Measurements from ENCODE around the gene PRDM16.
"Not testable (repeated sequence)": the region's sequence is repeated elsewhere in the genome, so short reads cannot be mapped to it uniquely, and the experiment has no call there.

Gene PRDM16

GRCh38 chr1:3283849-3284248 lies 214.8 kb downstream of the PRDM16 start:
- DNase-seq (no peak), ATAC-seq (replicated peaks) (no peak)
- peaks cover 13 to 34% of the 10 kb centered on the region in 2 donors for H3K27me3 Mint-ChIP-seq
- H3K27ac Mint-ChIP-seq: no peak overlapping the region
- no peaks in the 10 kb centered on the region for H3K36me3 Mint-ChIP-seq (ENCODE audit: insufficient read depth)
- no peaks in the 10 kb centered on the region for H3K9me3 Mint-ChIP-seq
- no peaks in the 10 kb centered on the region for H3K4me1 Mint-ChIP-seq (ENCODE audit: low read depth in 2 of 2)
- H3K4me3 Mint-ChIP-seq: no peak overlapping the region

- H3K27me3 Mint-ChIP-seq: peaks cover 13 to 34% of the 10 kb centered on the region in 2 donors
- no peak overlapping the region for H3K27ac Mint-ChIP-seq
- DNase-seq (no peak), ATAC-seq (replicated peaks) (no peak)
- no peak overlapping the region for H3K4me3 Mint-ChIP-seq
- no peaks in the 10 kb centered on the region for H3K4me1 Mint-ChIP-seq (ENCODE audit: low read depth in 2 of 2)
- no peaks in the 10 kb centered on the region for H3K36me3 Mint-ChIP-seq (ENCODE audit: insufficient read depth)
- no peaks in the 10 kb centered on the region for H3K9me3 Mint-ChIP-seq
Measured at GRCh38 chr1:3284691-3285090, 215.7 kb downstream of the PRDM16 start.

- Mint-ChIP-seq H3K4me1 (ENCODE audit: low read depth in 2 of 2) (no peaks in the 10 kb centered on the region), H3K36me3 (ENCODE audit: insufficient read depth) (no peaks in the 10 kb centered on the region), H3K4me3 (no peak overlapping the region), H3K9me3 (no peaks in the 10 kb centered on the region), H3K27me3 (peaks cover 13 to 34% of the 10 kb centered on the region in 2 donors), H3K27ac (no peak overlapping the region)
- ATAC-seq (replicated peaks): no peak
- DNase-seq: no peak
Measured at GRCh38 chr1:3285106-3285740, 216.2 kb downstream of the PRDM16 start.

GRCh38 chr1:3287095-3287494 lies 218.1 kb downstream of the PRDM16 start:
- H3K27ac Mint-ChIP-seq; H3K9me3 Mint-ChIP-seq; H3K4me1 Mint-ChIP-seq (ENCODE audit: low read depth in 2 of 2); H3K4me3 Mint-ChIP-seq; H3K36me3 Mint-ChIP-seq (ENCODE audit: insufficient read depth); ATAC-seq (replicated peaks); DNase-seq: not testable (repeated sequence)
- peaks cover 5 to 24% of the 10 kb centered on the region in 2 donors for H3K27me3 Mint-ChIP-seq

- ATAC-seq (replicated peaks): no peak
- Mint-ChIP-seq H3K27ac (no peak overlapping the region), H3K4me3 (no peak overlapping the region)
Measured at GRCh38 chr1:3287656-3288160, 218.7 kb downstream of the PRDM16 start.

GRCh38 chr1:3289502-3289901 lies 220.5 kb downstream of the PRDM16 start:
- H3K27me3 Mint-ChIP-seq: peaks cover 4 to 31% of the 10 kb centered on the region in 2 donors
- no peak overlapping the region for H3K4me3 Mint-ChIP-seq
- no peaks in the 10 kb centered on the region for H3K4me1 Mint-ChIP-seq (ENCODE audit: low read depth in 2 of 2)
- no peaks in the 10 kb centered on the region for H3K36me3 Mint-ChIP-seq (ENCODE audit: insufficient read depth)
- no peaks in the 10 kb centered on the region for H3K9me3 Mint-ChIP-seq
- ATAC-seq (replicated peaks): no peak
- no peak overlapping the region for H3K27ac Mint-ChIP-seq
- no peak for DNase-seq

More at GRCh38 chr1:3287656-3288160, 218.7 kb downstream of the PRDM16 start:
- no peaks in the 10 kb centered on the region for H3K4me1 Mint-ChIP-seq (ENCODE audit: low read depth in 2 of 2)
- H3K36me3 Mint-ChIP-seq (ENCODE audit: insufficient read depth): no peaks in the 10 kb centered on the region
- H3K27me3 Mint-ChIP-seq: peaks cover 5 to 24% of the 10 kb centered on the region in 2 donors
- H3K9me3 Mint-ChIP-seq: no peaks in the 10 kb centered on the region
- DNase-seq: no peak

- no peak overlapping the region for H3K4me3 Mint-ChIP-seq
- H3K4me1 Mint-ChIP-seq (ENCODE audit: low read depth in 2 of 2): no peaks in the 10 kb centered on the region
- DNase-seq (no peak), ATAC-seq (replicated peaks) (no peak)
- no peaks in the 10 kb centered on the region for H3K9me3 Mint-ChIP-seq
- H3K27me3 Mint-ChIP-seq: peaks cover 6 to 33% of the 10 kb centered on the region in 2 donors
- no peak overlapping the region for H3K27ac Mint-ChIP-seq
- no peaks in the 10 kb centered on the region for H3K36me3 Mint-ChIP-seq (ENCODE audit: insufficient read depth)
Measured at GRCh38 chr1:3290438-3290837, 221.4 kb downstream of the PRDM16 start.

GRCh38 chr1:3290915-3291314 lies 221.9 kb downstream of the PRDM16 start:
- DNase-seq (no peak), ATAC-seq (replicated peaks) (no peak)
- Mint-ChIP-seq H3K27ac (no peak overlapping the region), H3K4me1 (ENCODE audit: low read depth in 2 of 2) (no peaks in the 10 kb centered on the region), H3K36me3 (ENCODE audit: insufficient read depth) (no peaks in the 10 kb centered on the region), H3K4me3 (no peak overlapping the region), H3K9me3 (no peaks in the 10 kb centered on the region), H3K27me3 (peaks cover 6 to 33% of the 10 kb centered on the region in 2 donors)

GRCh38 chr1:3292051-3292722 lies 223.2 kb downstream of the PRDM16 start:
- H3K9me3 Mint-ChIP-seq: no peaks in the 10 kb centered on the region
- H3K27me3 Mint-ChIP-seq: peaks cover 6 to 30% of the 10 kb centered on the region in 2 donors
- no peak overlapping the region for H3K27ac Mint-ChIP-seq
- no peak for ATAC-seq (replicated peaks)
- H3K4me1 Mint-ChIP-seq (ENCODE audit: low read depth in 2 of 2): no peaks in the 10 kb centered on the region
- no peaks in the 10 kb centered on the region for H3K36me3 Mint-ChIP-seq (ENCODE audit: insufficient read depth)
- H3K4me3 Mint-ChIP-seq: no peak overlapping the region
- no peak for DNase-seq

- ATAC-seq (replicated peaks) (no peak), DNase-seq (no peak)
- Mint-ChIP-seq H3K4me3 (no peak overlapping the region), H3K36me3 (ENCODE audit: insufficient read depth) (no peaks in the 10 kb centered on the region), H3K4me1 (ENCODE audit: low read depth in 2 of 2) (no peaks in the 10 kb centered on the region), H3K27ac (no peak overlapping the region), H3K9me3 (no peaks in the 10 kb centered on the region), H3K27me3 (peaks cover 6 to 30% of the 10 kb centered on the region in 2 donors)
Measured at GRCh38 chr1:3292868-3293562, 224.0 kb downstream of the PRDM16 start.

GRCh38 chr1:3293563-3294080 lies 224.6 kb downstream of the PRDM16 start:
- no peak overlapping the region for H3K27ac Mint-ChIP-seq
- H3K4me1 Mint-ChIP-seq (ENCODE audit: low read depth in 2 of 2): no peaks in the 10 kb centered on the region
- DNase-seq (no peak), ATAC-seq (replicated peaks) (no peak)
- no peaks in the 10 kb centered on the region for H3K36me3 Mint-ChIP-seq (ENCODE audit: insufficient read depth)
- H3K4me3 Mint-ChIP-seq: no peak overlapping the region
- H3K9me3 Mint-ChIP-seq: no peaks in the 10 kb centered on the region
- H3K27me3 Mint-ChIP-seq: peaks cover 6 to 30% of the 10 kb centered on the region in 2 donors

- DNase-seq (no peak), ATAC-seq (replicated peaks) (no peak)
- Mint-ChIP-seq H3K36me3 (ENCODE audit: insufficient read depth) (no peaks in the 10 kb centered on the region), H3K4me1 (ENCODE audit: low read depth in 2 of 2) (no peaks in the 10 kb centered on the region), H3K27me3 (peaks cover 6 to 30% of the 10 kb centered on the region in 2 donors), H3K9me3 (no peaks in the 10 kb centered on the region), H3K4me3 (no peak overlapping the region), H3K27ac (no peak overlapping the region)
Measured at GRCh38 chr1:3294450-3294849, 225.4 kb downstream of the PRDM16 start.

- no peak for ATAC-seq (replicated peaks)
- no peaks in the 10 kb centered on the region for H3K36me3 Mint-ChIP-seq (ENCODE audit: insufficient read depth)
- no peak overlapping the region for H3K27ac Mint-ChIP-seq
- H3K27me3 Mint-ChIP-seq: peaks cover 6 to 30% of the 10 kb centered on the region in 2 donors
- no peaks in the 10 kb centered on the region for H3K4me1 Mint-ChIP-seq (ENCODE audit: low read depth in 2 of 2)
- DNase-seq: no peak
- H3K4me3 Mint-ChIP-seq: no peak overlapping the region
- H3K9me3 Mint-ChIP-seq: no peaks in the 10 kb centered on the region
Measured at GRCh38 chr1:3295846-3296245, 226.8 kb downstream of the PRDM16 start.
